IMR-90 (cell line): ENCODE results near the gene EZR. TPM values are rescaled to one million over a fixed set of nuclear protein-coding genes. Genes with fewer than 3 reads are reported as not detected.
A peak's percentile ranks its signal among the peaks of the same experiment; 100 is the strongest.

Experiments used
- ATAC-seq: fragments of 200-7000 bp; cut with Tn5 transposase; 2 replicates; pipeline ENCODE4 v1.9.1; 2020; ENCODE audit warnings: low read depth, mild to moderate bottlenecking, moderate library complexity
- BruUV-seq: library from RNA; stranded (reverse); fragments of 400-500 nt; replicated peaks from 2 replicates; lab custom pipeline; 2021; lab: Mats Ljungman, UMichigan
- CTCF ChIA-PET: fragments of 300-600 bp; formaldehyde crosslinking; extraction: SDS; loops from one replicate; lab custom pipeline; 2021; ENCODE audit warnings: antibody characterized with exemption; lab: Yijun Ruan, JAX
- POLR2A ChIA-PET: fragments of 300-600 bp; sonication (Branson Sonifier 250); formaldehyde crosslinking; loops from one replicate; lab custom pipeline; 2022; ENCODE audit warnings: antibody characterized with exemption; ENCODE audit not compliant: unreplicated experiment; lab: Charles Lee
- DNase-seq: peaks from one replicate; pipeline ENCODE4 v3.0.0; 2013
- H2AFZ ChIP-seq: replicated peaks from 2 replicates; pipeline ENCODE3; 2013; ENCODE audit warnings: low read length, mild to moderate bottlenecking; ENCODE audit not compliant: poor library complexity
- H2AK5ac ChIP-seq: 2 replicates; pipeline ENCODE4 v1.6.1; 2013; ENCODE audit warnings: low read depth, low read length, inconsistent platforms
- H2AK9ac ChIP-seq: replicated peaks from 2 replicates; pipeline ENCODE3; 2013; ENCODE audit warnings: mild to moderate bottlenecking, low read depth, low read length, moderate library complexity; ENCODE audit not compliant: poor library complexity
- H2BK120ac ChIP-seq: 2 replicates; pipeline ENCODE4 v1.6.1; 2013; ENCODE audit warnings: low read depth, low read length, inconsistent platforms
- H2BK15ac ChIP-seq: 3 replicates; pipeline ENCODE4 v1.6.1; 2013; ENCODE audit warnings: low read depth, low read length, inconsistent platforms
- H2BK20ac ChIP-seq: 2 replicates; pipeline ENCODE4 v1.6.1; 2013; ENCODE audit warnings: low read depth, mild to moderate bottlenecking, inconsistent platforms, low read length, moderate library complexity
- H2BK5ac ChIP-seq: 2 replicates; pipeline ENCODE4 v1.6.1; 2013; ENCODE audit warnings: mild to moderate bottlenecking, low read depth, low read length, inconsistent platforms; ENCODE audit not compliant: poor library complexity, severe bottlenecking
- H3K14ac ChIP-seq: replicated peaks from 2 replicates; pipeline ENCODE4 v1.6.1; 2013; ENCODE audit warnings: low read depth, low read length, inconsistent platforms
- H3K18ac ChIP-seq: 2 replicates; pipeline ENCODE4 v1.6.1; 2013; ENCODE audit warnings: low read depth, low read length, control low read depth
- H3K23ac ChIP-seq: 2 replicates; pipeline ENCODE4 v1.6.1; 2013; ENCODE audit warnings: low read depth, low read length, inconsistent platforms
- H3K27ac ChIP-seq: 2 replicates; pipeline ENCODE4 v1.5.1; 2013; ENCODE audit warnings: mild to moderate bottlenecking, control low read depth, low read length; ENCODE audit not compliant: insufficient read depth
- H3K27me3 ChIP-seq: 2 replicates; pipeline ENCODE4 v1.6.1; 2013; ENCODE audit warnings: low read length; ENCODE audit not compliant: control insufficient read depth, insufficient read depth
- H3K36me3 ChIP-seq: 2 replicates; pipeline ENCODE4 v1.6.1; 2013; ENCODE audit warnings: low read length, mixed read lengths; ENCODE audit not compliant: control insufficient read depth, insufficient read depth
- H3K4ac ChIP-seq: 2 replicates; pipeline ENCODE4 v1.6.1; 2013; ENCODE audit warnings: low read depth, low read length, inconsistent platforms
- H3K4me1 ChIP-seq: 2 replicates; pipeline ENCODE4 v1.6.1; 2013; ENCODE audit warnings: low read length, mixed read lengths; ENCODE audit not compliant: control insufficient read depth, insufficient read depth
- H3K4me2 ChIP-seq: 2 replicates; pipeline ENCODE4 v1.6.1; 2013; ENCODE audit warnings: low read depth, mild to moderate bottlenecking, control low read depth, low read length, moderate library complexity
- H3K4me3 ChIP-seq: 2 replicates; pipeline ENCODE4 v1.5.1; 2013; ENCODE audit warnings: low read depth, mild to moderate bottlenecking, control low read depth, low read length, moderate library complexity; ENCODE audit not compliant: insufficient read depth
- H3K56ac ChIP-seq: 2 replicates; pipeline ENCODE4 v1.6.1; 2013; ENCODE audit warnings: low read length, inconsistent platforms; ENCODE audit not compliant: insufficient read depth; ENCODE audit errors: extremely low read depth
- H3K79me1 ChIP-seq, 2 experiments: 2 replicates each; pipeline ENCODE4 v1.6.1; 2013; ENCODE audit warnings: low read length in 2 of 2, inconsistent platforms in 1 of 2, low read depth in 1 of 2
- H3K9ac ChIP-seq: 2 replicates; pipeline ENCODE4 v1.6.1; 2013; ENCODE audit warnings: low read depth, low read length, control low read depth
- H3K9me1 ChIP-seq: 2 replicates; pipeline ENCODE4 v1.6.1; 2013; ENCODE audit warnings: low read length, inconsistent platforms; ENCODE audit not compliant: insufficient read depth
- H3K9me3 ChIP-seq: 2 replicates; pipeline ENCODE4 v1.6.1; 2013; ENCODE audit warnings: low read length; ENCODE audit not compliant: control insufficient read depth, insufficient read depth
- H4K20me1 ChIP-seq: 2 replicates; pipeline ENCODE4 v1.6.1; 2013; ENCODE audit warnings: low read length, inconsistent platforms; ENCODE audit not compliant: insufficient read depth
- H4K5ac ChIP-seq: 2 replicates; pipeline ENCODE4 v1.6.1; 2013; ENCODE audit warnings: mild to moderate bottlenecking, low read depth, low read length, control low read depth
- H4K8ac ChIP-seq, 2 experiments: 2 replicates each; pipeline ENCODE4 v1.6.1; 2013; ENCODE audit warnings: low read depth in 2 of 2, low read length in 2 of 2, control low read depth in 1 of 2, inconsistent platforms in 1 of 2
- H4K91ac ChIP-seq: 2 replicates; pipeline ENCODE4 v1.6.1; 2013; ENCODE audit warnings: low read depth, low read length, inconsistent platforms; ENCODE audit not compliant: insufficient read depth
- NFE2L2 ChIP-seq: fragments of 150-350 bp; IDR thresholded peaks from 2 replicates; pipeline ENCODE4 v1.6.1; 2016; ENCODE audit warnings: low read depth, mild to moderate bottlenecking, low read length
- WGBS, 2 experiments: methylation state at CpG; one replicate each; pipeline versions ENCODE4 v1.1.5 to v1.1.7; 2013; ENCODE audit warnings: missing lambda C conversion rate in 2 of 2; ENCODE audit not compliant: insufficient read length in 1 of 2; ENCODE audit errors: extremely low coverage in 2 of 2; 5-methylcytosine and 5-hydroxymethylcytosine counted together
- dilution Hi-C: fragments of 300-500 bp; cut with HindIII; formaldehyde crosslinking; loops from one replicate; pipeline ENCODE4 v1.14.3; 2018; ENCODE audit warnings: low sequenced_read_pairs; ENCODE audit not compliant: unreplicated experiment
- in situ Hi-C: fragments of 300-500 bp; cut with MboI; formaldehyde crosslinking; loops from 3 replicates; pipeline ENCODE4 v1.14.3; 2019; ENCODE audit warnings: low sequenced_read_pairs, inconsistent platforms, mixed read lengths
- intact Hi-C: fragments of 100-400 bp; cut with micrococcal nuclease; formaldehyde crosslinking; loops from 2 replicates; pipeline ENCODE4 v1.10.0; 2022
- polyA plus RNA-seq, 3 experiments: library from polyadenylated mRNA; depleted of rRNA; stranded (reverse); fragments of >200 nt; gene quantifications; 2 replicates each; pipeline ENCODE4 v1.2.3, GENCODE V29; 2012; ENCODE audit warnings: low replicate concordance in 1 of 3
- total RNA-seq: library from RNA; depleted of rRNA; stranded (reverse); fragments of >200 nt; gene quantifications from 2 replicates; pipeline ENCODE4 v1.2.3, GENCODE V29; 2012

The EZR gene
- total and polyA plus RNA-seq, 2 of the 4 experiments (the other 2 are of a cell fraction), result 83.8 to 145 TPM

- Histone ChIP-seq H4K91ac (no peak overlapping the region), H2BK120ac (no peak overlapping the region), H3K18ac (no peak overlapping the region), H3K27ac (no peak overlapping the region), H3K9ac (no peak overlapping the region), H3K14ac (0 out of 2 replicates have a peak overlapping the region, but pooled peaks have one; percentile 27), H2AK5ac (no peak overlapping the region), H3K79me1 (peaks cover 31 to 56% of the 10 kb centered on the region in 2 experiments), H3K4ac (no peak overlapping the region), H3K4me1 (peaks cover 12% of the 10 kb centered on the region), H3K27me3 (no peaks in the 10 kb centered on the region), H4K5ac (no peak overlapping the region), H3K4me3 (no peak overlapping the region), H2BK15ac (no peak overlapping the region), H2AFZ (no peak overlapping the region), H3K36me3 (no peaks in the 10 kb centered on the region), H3K23ac (peak overlapping the region; percentile 67; the same call in 1 of the 2 replicates), H3K56ac (no peak overlapping the region), H2BK20ac (no peak overlapping the region), H2AK9ac (no peak overlapping the region), H3K4me2 (peak overlapping the region; percentile 65), H3K9me3 (no peaks in the 10 kb centered on the region), H4K8ac (no peak overlapping the region), H2BK5ac (no peak overlapping the region), H4K20me1 (peaks cover 23% of the 10 kb centered on the region), H3K9me1 (peaks cover 19% of the 10 kb centered on the region)
- ChIA-PET POLR2A (no interaction called here), CTCF (no interaction called here)
- BruUV-seq, result no TSS peak
- 70% methylated on average over 2 of the region's 2 CpGs; no CpG with 5 or more reads in 1 of the 2 experiments for WGBS, 2 experiments
- ATAC-seq (no peak), DNase-seq (no peak)
- intact Hi-C loops (no loop called here), dilution Hi-C loops (no loop called here), in situ Hi-C loops (no loop called here)
- TF ChIP-seq NFE2L2, result no peak
Observed at GRCh38 chr6:158815907-158816306, 3.3 kb downstream of the EZR start.
